GM21526 (cell line): ENCODE measurements around the gene C11orf58.

ENCODE experiments used
- ATAC-seq: cut with Tn5 transposase; IDR thresholded peaks from one replicate; pipeline ENCODE4 v1.9.1; 2021; ENCODE audit warnings: moderate library complexity; ENCODE audit not compliant: unreplicated experiment, low FRiP score

C11orf58 gene

GRCh38 chr11:16767137-16767536 lies 28.7 kb downstream of the C11orf58 start:
- no peak for ATAC-seq

DNA sequence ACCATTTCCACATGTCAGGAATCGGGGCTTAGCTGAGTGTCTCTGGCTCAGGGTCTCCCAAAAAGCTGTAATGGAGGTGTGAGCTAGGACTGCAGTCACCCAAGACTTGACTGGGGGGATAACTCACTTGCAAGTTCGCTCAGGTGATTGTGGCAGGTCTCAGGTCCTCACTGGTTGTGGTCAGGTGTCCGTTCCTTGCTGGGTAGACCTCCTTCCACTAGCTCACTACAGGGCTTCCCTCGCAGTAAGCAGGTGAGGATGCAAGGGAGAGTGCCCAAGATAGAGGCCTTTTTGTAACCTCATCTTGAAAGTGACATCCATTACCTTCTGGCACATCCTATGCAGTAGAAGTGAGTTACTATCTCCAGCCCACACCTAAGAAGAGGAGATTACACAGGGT lies 29.5 kb downstream of the C11orf58 start:
- no peak for ATAC-seq

DNA sequence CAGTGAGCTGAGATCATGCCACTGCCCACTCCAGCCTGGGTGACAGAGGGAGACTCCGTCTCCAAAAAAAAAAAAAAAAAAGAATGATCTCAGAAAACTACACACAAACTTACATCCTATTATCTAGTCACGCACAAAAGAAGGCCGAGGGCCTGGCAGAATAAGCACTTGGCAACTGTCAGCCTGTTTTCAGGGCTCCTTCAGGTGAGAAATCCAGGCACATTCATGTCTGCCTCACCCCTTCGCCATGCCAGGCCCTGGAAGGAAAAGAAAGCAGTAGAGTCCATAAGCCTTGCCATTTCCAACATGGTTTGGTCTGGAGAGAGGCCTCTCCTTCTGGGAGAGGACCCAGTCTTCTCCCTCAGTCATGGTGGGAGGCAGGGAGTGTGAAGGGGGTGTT lies 30.9 kb downstream of the C11orf58 start:
- ATAC-seq, result no peak

- no peak for ATAC-seq
Measured at GRCh38 chr11:16770016-16770415, 31.6 kb downstream of the C11orf58 start.

DNA sequence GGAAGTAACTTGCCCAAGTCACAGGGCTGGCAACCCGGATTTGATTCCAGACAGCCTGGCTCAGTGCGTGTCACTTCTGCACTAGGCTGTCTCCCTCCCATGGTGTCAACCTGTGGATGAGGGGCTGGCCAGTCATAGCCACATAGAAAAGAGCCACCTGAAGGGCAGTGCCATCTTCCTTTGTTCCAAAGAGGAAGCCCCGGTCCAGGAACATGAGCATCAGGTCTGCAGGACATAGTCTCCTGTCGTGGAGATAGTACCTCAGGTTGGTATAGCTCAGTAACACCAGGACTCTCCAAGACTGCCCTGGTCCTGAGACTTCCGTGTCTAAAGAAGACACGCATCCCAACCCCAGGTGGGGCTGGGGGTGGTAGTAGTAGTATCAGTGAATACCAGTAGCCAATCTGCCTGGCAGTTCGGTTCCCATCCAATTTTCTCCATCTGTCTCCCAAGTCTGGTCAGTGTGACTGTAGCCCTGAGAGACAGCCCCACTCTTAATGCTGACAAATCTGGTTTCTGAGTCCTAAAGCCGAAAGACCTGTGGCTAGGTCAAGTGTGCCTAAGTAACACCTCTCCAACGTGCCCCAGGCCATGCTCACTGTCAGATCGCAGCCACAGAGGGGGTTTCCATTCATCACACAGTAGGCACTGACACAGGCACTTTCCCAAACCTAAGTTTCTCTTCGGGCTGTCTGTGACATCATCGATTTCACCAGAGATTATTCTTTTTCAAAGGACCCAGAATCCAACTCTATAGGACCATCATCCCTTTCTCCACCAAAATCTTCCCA lies 33.1 kb downstream of the C11orf58 start:
- no peak for ATAC-seq

DNA sequence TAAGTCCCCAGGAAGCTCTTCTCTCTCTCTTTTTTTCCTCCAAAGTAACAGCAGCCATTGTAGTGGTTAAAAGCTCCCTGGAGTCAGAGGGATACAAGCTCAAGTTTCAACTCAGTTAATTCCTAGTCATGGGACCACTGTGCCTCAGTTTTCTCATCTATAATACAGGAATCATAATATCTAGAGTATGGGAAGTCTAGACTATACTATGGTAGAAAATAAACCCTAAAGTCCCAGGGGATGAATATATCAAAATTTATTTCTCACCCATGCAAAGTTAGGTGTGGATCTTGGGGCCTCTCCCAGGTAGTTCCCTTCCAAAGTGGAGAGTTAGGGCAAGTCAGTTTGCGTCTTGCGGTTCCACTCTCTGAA lies 33.7 kb downstream of the C11orf58 start:
- no peak for ATAC-seq

- no peak for ATAC-seq
Measured at GRCh38 chr11:16773981-16774935, 35.8 kb downstream of the C11orf58 start.

GRCh38 chr11:16774936-16775613 lies 36.6 kb downstream of the C11orf58 start:
- no peak for ATAC-seq

GRCh38 chr11:16775614-16776283 lies 37.3 kb downstream of the C11orf58 start:
- no peak for ATAC-seq

- no peak for ATAC-seq
Measured at GRCh38 chr11:16776711-16777612, 38.5 kb downstream of the C11orf58 start.

DNA sequence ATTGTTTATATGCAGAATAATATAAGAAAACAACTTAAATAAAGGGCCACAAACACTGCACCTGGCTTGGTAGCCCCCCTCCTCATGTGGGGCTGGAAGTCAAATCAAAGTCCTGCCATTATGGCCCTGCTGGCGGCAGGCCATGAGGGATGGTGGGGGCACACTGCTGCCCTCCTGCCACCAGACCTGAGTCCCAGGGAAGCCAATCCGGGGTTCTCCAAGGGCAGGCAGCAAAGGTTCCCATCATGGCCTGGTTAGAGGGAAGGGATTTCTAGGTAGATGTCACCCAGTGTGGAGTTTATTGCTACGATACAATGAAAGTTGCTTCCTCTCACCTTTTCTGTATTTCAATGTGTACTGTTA lies 39.1 kb downstream of the C11orf58 start:
- ATAC-seq, result no peak

- no peak for ATAC-seq
Measured at GRCh38 chr11:16778286-16778685, 39.8 kb downstream of the C11orf58 start.

DNA sequence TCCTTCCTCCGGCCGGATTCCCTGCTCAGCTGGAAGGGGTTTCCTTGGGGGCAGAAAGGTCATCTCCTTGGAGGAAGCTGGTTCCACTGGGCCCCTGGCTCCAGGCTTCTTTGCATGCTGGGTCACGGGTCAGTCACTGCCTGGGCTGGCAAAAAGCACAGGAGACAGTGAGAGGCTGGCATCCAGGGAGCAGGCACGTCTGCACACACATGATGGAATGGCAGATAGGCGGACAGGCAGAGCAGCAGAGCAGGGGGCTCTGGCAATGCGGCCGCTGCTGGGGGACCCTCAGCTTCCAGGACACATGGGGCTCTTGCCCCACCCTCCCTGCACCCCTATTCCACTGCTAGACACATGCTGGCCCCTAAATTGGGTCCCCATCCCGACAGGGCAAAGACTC lies 40.4 kb downstream of the C11orf58 start:
- no peak for ATAC-seq

DNA sequence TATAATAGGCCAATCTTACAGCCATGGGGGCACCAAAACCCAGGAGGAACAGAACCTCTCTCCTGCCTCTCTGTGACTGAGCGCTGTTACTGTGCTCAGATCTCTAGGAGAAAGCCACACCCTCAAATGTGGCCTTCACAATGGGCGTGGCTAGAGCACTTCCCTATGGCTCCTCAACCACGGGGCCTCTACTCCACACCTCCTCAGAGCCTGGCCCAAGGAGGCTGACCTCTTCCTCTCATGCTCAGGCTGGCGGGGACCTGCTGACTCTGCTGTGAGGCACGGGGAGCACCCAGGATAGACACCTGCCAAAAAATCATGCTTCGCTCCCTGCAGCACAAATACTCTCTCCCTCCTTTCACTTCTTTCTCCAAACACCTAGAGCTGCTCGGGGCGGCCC lies 41.0 kb downstream of the C11orf58 start:
- ATAC-seq, result no peak

- no peak for ATAC-seq
Measured at GRCh38 chr11:16780146-16780545, 41.7 kb downstream of the C11orf58 start.

- no peak for ATAC-seq
Measured at GRCh38 chr11:16780698-16781550, 42.5 kb downstream of the C11orf58 start.

DNA sequence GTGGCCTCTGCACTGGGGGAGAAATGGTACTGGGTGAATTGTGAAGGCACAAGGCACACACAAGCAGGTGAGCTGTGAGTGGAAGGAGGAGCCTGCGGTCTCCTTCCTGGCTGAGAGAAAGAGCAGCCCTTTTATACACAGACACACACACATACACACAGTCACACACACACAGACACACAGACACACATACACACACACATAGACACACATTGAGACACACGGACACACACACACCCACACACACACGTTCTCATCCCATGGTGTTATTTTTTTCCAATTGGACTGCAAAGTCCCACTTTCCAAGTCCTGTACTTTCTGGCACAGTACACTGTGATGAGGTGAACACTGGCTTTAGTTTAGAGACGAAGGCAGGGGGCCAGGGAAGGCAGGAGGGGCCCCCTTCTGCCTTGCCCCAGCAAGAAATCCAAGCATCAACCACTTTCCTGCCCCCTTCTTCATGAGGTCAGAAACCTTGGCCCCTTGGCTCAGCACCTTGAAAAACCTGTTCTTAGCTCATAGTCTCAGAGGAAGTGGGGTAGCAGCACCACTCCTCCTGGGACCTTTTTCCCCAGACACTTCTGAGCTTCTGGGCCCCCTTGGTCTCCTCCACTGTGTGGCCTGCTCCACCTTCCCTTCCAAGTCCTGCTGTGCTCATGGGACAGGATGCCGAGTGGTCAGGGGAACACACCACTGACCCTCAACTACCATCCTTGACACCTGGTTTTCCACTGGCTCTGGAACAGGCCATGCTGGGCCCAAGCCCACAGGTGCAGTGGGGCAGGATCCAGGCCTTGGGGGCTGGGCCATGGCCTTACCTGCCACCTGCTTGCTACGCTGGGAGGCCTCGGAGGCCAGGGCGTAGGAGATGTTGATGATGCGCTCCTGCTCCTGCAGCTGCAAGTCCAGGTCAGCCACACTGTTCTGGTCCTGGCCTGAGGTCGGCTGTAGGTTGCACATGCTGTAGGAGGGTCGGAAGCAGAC lies 43.8 kb downstream of the C11orf58 start:
- no peak for ATAC-seq
